Endothelial cell of umbilical vein (primary cell): ENCODE data around the gene EFHD2. TPM values are rescaled to one million over a fixed set of nuclear protein-coding genes. Genes with fewer than 3 reads are reported as not detected.

Source experiments
- BruUV-seq: library from RNA; stranded (reverse); fragments of 400-500 nt; replicated peaks from 2 replicates; lab custom pipeline; 2021; lab: Mats Ljungman, UMichigan
- CTCF ChIA-PET: fragments of 300-600, 350-600 bp; sonication (Branson Sonifier 250); formaldehyde crosslinking; loops from one replicate; lab custom pipeline; 2021; ENCODE audit warnings: antibody characterized with exemption, inconsistent platforms; lab: Charles Lee
- POLR2A ChIA-PET: fragments of 300-600, 350-600 bp; sonication (Branson Sonifier 250); formaldehyde crosslinking; loops from one replicate; lab custom pipeline; 2021; ENCODE audit warnings: antibody characterized with exemption, inconsistent platforms; lab: Charles Lee
- DNase-seq: peaks from one replicate; pipeline ENCODE4 v3.0.0-alpha.2; 2011; ENCODE audit warnings: low read depth, low spot score
- FAIRE-seq: peaks from 2 replicates; lab custom pipeline; 2011; peaks lifted over from hg19 to GRCh38; lab: Jason Lieb, UNC
- H2AFZ ChIP-seq: 2 replicates; pipeline ENCODE4 v1.6.0; 2012; ENCODE audit warnings: low read depth, low read length, control low read depth, inconsistent platforms
- H3K27ac ChIP-seq: 2 replicates; pipeline ENCODE4 v1.5.1; 2011; ENCODE audit warnings: low read depth, mild to moderate bottlenecking, control low read depth, low read length, moderate library complexity; ENCODE audit not compliant: insufficient read depth
- H3K27me3 ChIP-seq, 2 experiments: 2 replicates each; pipeline versions ENCODE4 v1.6.0 to v1.6.1; 2011; ENCODE audit warnings: low read length in 2 of 2, mixed read lengths in 1 of 2; ENCODE audit not compliant: control insufficient read depth in 2 of 2, insufficient read depth in 2 of 2
- H3K36me3 ChIP-seq, 2 experiments: 2 replicates in 1 of 2; 3 replicates in 1 of 2; pipeline ENCODE4 v1.5.1; 2011; ENCODE audit warnings: low read length in 2 of 2, mild to moderate bottlenecking in 1 of 2, moderate library complexity in 1 of 2; ENCODE audit not compliant: control insufficient read depth in 2 of 2, insufficient read depth in 2 of 2; ENCODE audit errors: extremely low read depth in 1 of 2
- H3K4me1 ChIP-seq: 3 replicates; pipeline ENCODE4 v1.5.1; 2011; ENCODE audit warnings: mild to moderate bottlenecking, low read length; ENCODE audit not compliant: control insufficient read depth, insufficient read depth; ENCODE audit errors: extremely low read depth
- H3K4me2 ChIP-seq: 2 replicates; pipeline ENCODE4 v1.6.1; 2011; ENCODE audit warnings: low read length, control low read depth, mixed read lengths; ENCODE audit not compliant: insufficient read depth
- H3K4me3 ChIP-seq, 3 experiments: fragments of 200-600 bp in 1 of 3; sonication (generic), shearing (Covaris generic) in 1 of 3; replicated peaks in 1 of 3; 2 replicates each; pipeline ENCODE4 v1.5.1; 2011 to 2016; ENCODE audit warnings: control low read depth in 3 of 3, low read length in 3 of 3, mild to moderate bottlenecking in 2 of 3, inconsistent platforms in 1 of 3, low read depth in 1 of 3, moderate library complexity in 1 of 3; ENCODE audit not compliant: insufficient read depth in 1 of 3
- H3K79me2 ChIP-seq: 2 replicates; pipeline ENCODE4 v1.6.0; 2012; ENCODE audit warnings: low read length, inconsistent platforms; ENCODE audit not compliant: control insufficient read depth, insufficient read depth
- H3K9ac ChIP-seq: replicated peaks from 2 replicates; pipeline ENCODE3; 2011; ENCODE audit warnings: low read length, control low read depth; ENCODE audit not compliant: insufficient read depth; ENCODE audit errors: extremely low read depth
- H3K9me1 ChIP-seq: replicated peaks from 3 replicates; pipeline ENCODE4 v1.6.0; 2011; ENCODE audit warnings: mild to moderate bottlenecking, low read length; ENCODE audit not compliant: control insufficient read depth, insufficient read depth; ENCODE audit errors: extremely low read depth
- H3K9me3 ChIP-seq: replicated peaks from 2 replicates; pipeline ENCODE4 v1.5.1; 2012; ENCODE audit warnings: low read length, inconsistent platforms; ENCODE audit not compliant: control insufficient read depth, insufficient read depth
- H4K20me1 ChIP-seq: replicated peaks from 2 replicates; pipeline ENCODE3; 2011; ENCODE audit warnings: mild to moderate bottlenecking, low read length; ENCODE audit not compliant: control insufficient read depth, insufficient read depth; ENCODE audit errors: extremely low read depth
- EZH2 ChIP-seq: IDR thresholded peaks from 2 replicates; pipeline ENCODE4 v1.6.1; 2012; ENCODE audit warnings: borderline replicate concordance, low read depth, mild to moderate bottlenecking, moderate library complexity, low read length, inconsistent platforms; ENCODE audit not compliant: severe bottlenecking
- GATA2 ChIP-seq: IDR thresholded peaks from 2 replicates; pipeline ENCODE4 v1.7.0; 2011; ENCODE audit warnings: low read depth, mild to moderate bottlenecking, moderate library complexity, mixed read lengths, low read length; ENCODE audit not compliant: insufficient read length, insufficient read depth
- MYC ChIP-seq: IDR thresholded peaks from one replicate; pipeline ENCODE4 v1.6.1; 2011; ENCODE audit warnings: mild to moderate bottlenecking, low read depth, low read length
- POLR2A ChIP-seq: IDR thresholded peaks from 2 replicates; pipeline ENCODE4 v1.6.1; 2012; ENCODE audit warnings: low read depth, mild to moderate bottlenecking, control low read depth, low read length
- dilution Hi-C: fragments of 300-500 bp; cut with MboI; formaldehyde crosslinking; loops from one replicate; pipeline ENCODE4 v1.15.0; 2019; ENCODE audit warnings: low sequenced_read_pairs; ENCODE audit not compliant: extremely low pct_ligation_motif_present
- intact Hi-C: fragments of 100-400 bp; cut with micrococcal nuclease; formaldehyde crosslinking; loops from one replicate; pipeline ENCODE4 v1.10.0; 2022
- polyA plus RNA-seq, 4 experiments: library from polyadenylated mRNA; depleted of rRNA in 3 of 4; stranded (reverse) in 3 of 4; unstranded in 1 of 4; fragments of >200 nt; gene quantifications; 2 replicates each; pipeline versions ENCODE4 v1.2.1 to v1.2.3, GENCODE V29; 2011 to 2012; ENCODE audit warnings: missing spikeins in 1 of 4
- total RNA-seq: library from RNA; stranded (reverse); gene quantifications from 2 replicates; pipeline ENCODE4 v1.2.3, GENCODE V29; 2021
- TF ChIP-seq, protein P1 (sequence below), 2 donors: IDR thresholded peaks; 1 replicate in 1 of 2; 2 replicates in 1 of 2; pipeline ENCODE4 v1.5.1; 2011; ENCODE audit warnings: low read length in 2 of 2, mild to moderate bottlenecking in 2 of 2, moderate library complexity in 2 of 2, control low read depth in 1 of 2, inconsistent platforms in 1 of 2, low read depth in 1 of 2; ENCODE audit not compliant: insufficient read depth in 1 of 2; ENCODE audit errors: extremely low read depth in 1 of 2
- TF ChIP-seq, protein P2 (sequence below): IDR thresholded peaks from 2 replicates; pipeline ENCODE4 v1.6.1; 2011; ENCODE audit not compliant: insufficient read depth, insufficient read length

EFHD2 gene
- total and polyA plus RNA-seq, 2 donors (not counting 3 experiments of a cell fraction or from before 2014, with no cell fraction given), result 50.2 to 73.5 TPM

DNA sequence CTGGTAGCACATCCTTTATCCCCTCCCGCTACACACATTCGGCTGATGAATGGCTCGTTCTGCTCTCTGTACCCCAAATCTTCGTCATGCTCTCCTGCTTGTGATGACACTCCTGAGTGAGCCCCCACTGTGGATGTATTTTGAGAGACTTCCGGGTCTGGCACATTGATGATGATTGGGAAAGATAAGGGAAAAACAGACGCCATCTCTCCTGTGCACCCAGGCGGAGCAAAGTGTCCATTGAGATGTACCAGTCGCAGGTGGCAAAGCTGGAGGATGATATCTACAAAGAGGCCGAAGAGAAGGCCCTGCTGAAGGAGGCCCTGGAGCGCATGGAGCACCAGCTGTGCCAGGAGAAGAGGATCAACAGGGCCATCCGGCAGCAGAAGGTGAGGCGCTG lies 27.9 kb upstream of the EFHD2 start:
- H3K9me1 ChIP-seq, result no peaks in the 10 kb centered on the region
- peaks cover 0 to 3% of the 10 kb centered on the region in 2 experiments for H3K27me3 ChIP-seq
- no peaks in the 10 kb centered on the region for H3K4me1 ChIP-seq
- no peak overlapping the region for H3K4me3 ChIP-seq
- DNase-seq (no peak), FAIRE-seq (no peak)
- ChIA-PET CTCF (interaction anchor here (1.1 to 1.5 kb wide), 2 partner anchors 53 to 58 kb away, joined by 3 to 4 read pairs; no protein-coding TSS in a partner anchor), POLR2A (no interaction called here)
- no peak overlapping the region for H3K9ac ChIP-seq
- no peak overlapping the region for H3K4me2 ChIP-seq
- no peaks in the 10 kb centered on the region for H4K20me1 ChIP-seq
- H3K9me3 ChIP-seq, result no peaks in the 10 kb centered on the region
- H3K36me3 ChIP-seq, result no peaks in the 10 kb centered on the region
- no peak overlapping the region for H3K27ac ChIP-seq
- dilution Hi-C loops, result no loop called here
- H3K79me2 ChIP-seq, result no peaks in the 10 kb centered on the region
- no peak overlapping the region for H2AFZ ChIP-seq
- TF ChIP-seq GATA2, result no peak
- TF ChIP-seq POLR2A, result no peak
- TF ChIP-seq, protein P1, sequence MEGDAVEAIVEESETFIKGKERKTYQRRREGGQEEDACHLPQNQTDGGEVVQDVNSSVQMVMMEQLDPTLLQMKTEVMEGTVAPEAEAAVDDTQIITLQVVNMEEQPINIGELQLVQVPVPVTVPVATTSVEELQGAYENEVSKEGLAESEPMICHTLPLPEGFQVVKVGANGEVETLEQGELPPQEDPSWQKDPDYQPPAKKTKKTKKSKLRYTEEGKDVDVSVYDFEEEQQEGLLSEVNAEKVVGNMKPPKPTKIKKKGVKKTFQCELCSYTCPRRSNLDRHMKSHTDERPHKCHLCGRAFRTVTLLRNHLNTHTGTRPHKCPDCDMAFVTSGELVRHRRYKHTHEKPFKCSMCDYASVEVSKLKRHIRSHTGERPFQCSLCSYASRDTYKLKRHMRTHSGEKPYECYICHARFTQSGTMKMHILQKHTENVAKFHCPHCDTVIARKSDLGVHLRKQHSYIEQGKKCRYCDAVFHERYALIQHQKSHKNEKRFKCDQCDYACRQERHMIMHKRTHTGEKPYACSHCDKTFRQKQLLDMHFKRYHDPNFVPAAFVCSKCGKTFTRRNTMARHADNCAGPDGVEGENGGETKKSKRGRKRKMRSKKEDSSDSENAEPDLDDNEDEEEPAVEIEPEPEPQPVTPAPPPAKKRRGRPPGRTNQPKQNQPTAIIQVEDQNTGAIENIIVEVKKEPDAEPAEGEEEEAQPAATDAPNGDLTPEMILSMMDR (IDR thresholded peaks at IDR 0.05; ENCODE audit: extremely low read depth in 1 of 2, insufficient read depth in 1 of 2, low read depth in 1 of 2, low read length in 2 of 2), result no peak
- no peak for TF ChIP-seq MYC
- TF ChIP-seq, protein P2, sequence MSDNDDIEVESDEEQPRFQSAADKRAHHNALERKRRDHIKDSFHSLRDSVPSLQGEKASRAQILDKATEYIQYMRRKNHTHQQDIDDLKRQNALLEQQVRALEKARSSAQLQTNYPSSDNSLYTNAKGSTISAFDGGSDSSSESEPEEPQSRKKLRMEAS, result no peak
- TF ChIP-seq EZH2, result no peak
- intact Hi-C loops, result no loop called here
- no TSS peak for BruUV-seq
